DMS114 treated with DMSO at 0.1 percent for 48 hours (cell line): ENCODE data around the gene COPA.

Experiments used
- DNase-seq: peaks from one replicate; lab custom pipeline; 2025; ENCODE audit not compliant: unreplicated experiment; lab: John Stamatoyannopoulos, UW

The COPA gene

GRCh38 chr1:160363010-160363409 is 20.0 kb upstream of the COPA start:
- no peak for DNase-seq

DNA sequence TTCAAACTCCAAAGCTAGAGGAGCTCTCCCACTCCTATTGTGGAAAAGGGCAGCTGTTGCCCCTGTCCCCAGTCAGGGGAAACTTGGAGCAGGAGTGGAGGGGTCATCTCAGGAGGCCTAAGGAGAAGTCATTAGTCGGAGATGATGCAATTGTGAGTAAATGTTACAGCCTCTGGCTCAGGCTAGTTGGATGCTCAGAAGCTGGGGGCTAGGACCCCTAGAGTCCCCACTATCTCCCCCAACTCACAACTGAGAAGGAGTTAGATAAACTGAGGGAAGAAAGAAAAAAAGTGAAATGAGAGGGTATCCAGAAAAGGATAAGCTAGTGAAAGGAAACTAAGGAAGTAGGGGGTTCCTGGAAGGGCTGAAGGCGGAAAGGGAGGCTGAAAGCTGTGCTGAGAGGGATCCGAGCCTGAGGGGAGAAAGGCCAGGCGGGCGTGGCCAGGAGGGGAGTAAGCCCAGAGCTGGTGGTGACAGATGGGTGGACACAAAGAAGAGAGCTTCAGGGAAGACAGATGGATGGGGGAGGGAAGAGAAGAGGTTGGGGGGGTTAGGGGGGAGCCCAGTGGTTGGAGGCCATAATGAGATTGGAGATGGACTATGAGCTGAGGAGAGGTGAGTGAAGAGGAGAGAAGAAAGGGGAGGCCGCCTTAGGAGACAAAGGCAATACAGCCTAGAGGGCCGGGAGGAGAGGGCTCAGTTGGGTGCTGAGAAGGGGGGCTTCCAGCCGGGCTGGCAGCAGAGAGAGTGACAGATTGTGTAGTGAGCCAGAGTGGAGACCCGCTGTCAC is 19.3 kb upstream of the COPA start:
- DNase-seq = no peak

DNA sequence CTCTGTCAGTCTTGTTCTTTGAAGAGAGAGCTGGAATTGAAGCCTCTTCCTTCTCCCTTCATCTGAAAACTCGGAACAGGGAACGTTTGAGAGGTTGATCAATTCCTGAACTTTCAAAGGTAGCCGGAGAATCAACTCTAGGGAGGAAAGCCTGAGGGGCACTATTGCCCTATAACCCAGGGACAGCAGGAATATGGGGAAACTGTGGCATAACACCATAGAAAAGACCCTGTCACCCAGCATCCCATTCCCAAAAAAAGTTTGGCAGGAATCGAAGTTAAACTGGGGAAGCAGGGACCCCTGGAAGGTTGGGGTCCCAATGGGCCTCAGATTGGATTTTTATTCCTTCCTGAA is 18.7 kb upstream of the COPA start:
- DNase-seq = no peak

DNA sequence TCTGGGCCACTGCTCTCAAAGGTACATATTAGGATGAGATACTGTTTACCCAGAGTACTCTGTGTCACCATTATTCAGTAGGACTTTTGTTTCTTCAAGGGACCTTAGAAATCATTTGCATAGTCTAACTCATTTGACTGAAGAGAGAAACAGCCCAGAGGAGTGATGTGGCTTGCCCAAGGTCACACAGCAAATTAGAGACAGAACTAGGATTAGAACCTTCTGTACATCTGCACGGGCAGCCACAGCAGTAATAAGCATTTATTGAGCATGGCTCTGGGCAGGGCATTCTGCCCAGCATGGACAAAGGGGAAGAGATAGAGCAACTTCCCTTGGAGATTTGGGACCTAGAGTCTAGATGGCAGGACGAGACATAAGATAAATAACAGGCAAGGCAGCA is 18.1 kb upstream of the COPA start:
- DNase-seq = no peak

- no peak for DNase-seq
Observed at GRCh38 chr1:160360227-160360695, 17.2 kb upstream of the COPA start.

DNA sequence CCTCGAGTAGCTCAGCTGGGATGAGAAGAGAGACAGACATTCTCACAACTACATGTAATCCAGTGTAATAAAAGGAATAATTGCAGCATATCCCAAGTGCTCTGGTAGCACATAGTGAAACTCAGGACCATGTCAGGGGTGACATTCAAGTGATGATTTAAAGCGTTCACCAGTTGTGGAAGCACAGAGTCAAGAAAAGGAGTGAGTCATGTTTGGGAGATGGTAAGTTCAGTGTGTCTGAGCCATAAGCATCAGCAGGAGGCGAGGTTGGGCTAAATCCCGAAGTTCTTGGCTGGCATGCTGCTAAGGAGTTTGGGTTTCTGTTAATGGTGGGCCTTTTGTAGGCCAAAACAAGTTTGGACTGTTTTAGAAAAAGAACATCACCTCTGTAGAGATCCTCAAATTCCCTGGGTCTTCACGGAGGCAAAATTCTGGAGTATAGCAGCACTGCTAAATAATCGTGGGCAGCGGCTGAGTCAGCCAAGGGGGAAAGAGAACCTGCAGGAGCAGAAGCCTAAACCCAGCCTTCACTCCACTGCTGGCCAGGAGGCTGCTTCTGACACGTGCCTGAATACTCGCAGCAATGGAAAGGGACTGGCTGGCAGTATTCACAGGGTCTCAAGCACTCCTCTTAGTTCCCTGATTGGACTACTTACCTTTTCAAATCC is 16.6 kb upstream of the COPA start:
- no peak for DNase-seq

- DNase-seq = no peak
Observed at GRCh38 chr1:160358073-160358472, 15.0 kb upstream of the COPA start.

DNA sequence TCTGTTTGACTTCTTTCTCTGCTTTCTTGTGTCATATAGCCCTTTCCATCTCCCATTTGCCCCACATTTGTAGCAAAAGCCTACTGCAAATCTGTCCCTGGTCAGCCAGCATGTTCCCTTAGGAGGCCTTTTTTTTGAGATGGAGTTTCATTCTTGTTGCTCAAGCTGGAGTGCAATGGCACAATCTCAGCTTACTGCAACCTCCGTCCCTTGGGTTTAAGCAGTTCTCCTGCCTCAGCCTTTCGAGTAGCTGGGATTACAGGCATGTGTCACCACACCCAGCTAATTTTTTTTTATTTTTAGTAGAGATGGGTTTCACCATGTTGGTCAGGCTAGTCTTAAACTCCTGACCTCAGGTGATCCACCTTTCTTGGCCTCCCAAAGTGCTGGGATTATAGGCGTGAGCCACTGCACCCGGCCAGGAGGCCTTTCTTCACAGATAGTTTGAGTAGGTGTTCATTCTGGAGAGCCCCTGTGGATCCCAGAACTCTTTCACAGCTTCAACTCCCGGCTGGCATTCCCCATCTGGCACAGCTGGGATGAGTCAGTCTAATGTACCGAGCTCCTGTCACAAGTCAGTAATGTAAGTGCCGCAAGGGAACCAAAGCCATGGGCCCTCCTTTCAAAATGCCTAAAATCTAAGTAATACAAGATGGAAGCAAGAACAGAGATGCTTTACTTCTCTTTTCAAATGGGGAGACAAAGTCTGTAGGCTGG is 14.4 kb upstream of the COPA start:
- no peak for DNase-seq

GRCh38 chr1:160354388-160354985 is 11.4 kb upstream of the COPA start:
- peak; percentile 18 for DNase-seq

DNA sequence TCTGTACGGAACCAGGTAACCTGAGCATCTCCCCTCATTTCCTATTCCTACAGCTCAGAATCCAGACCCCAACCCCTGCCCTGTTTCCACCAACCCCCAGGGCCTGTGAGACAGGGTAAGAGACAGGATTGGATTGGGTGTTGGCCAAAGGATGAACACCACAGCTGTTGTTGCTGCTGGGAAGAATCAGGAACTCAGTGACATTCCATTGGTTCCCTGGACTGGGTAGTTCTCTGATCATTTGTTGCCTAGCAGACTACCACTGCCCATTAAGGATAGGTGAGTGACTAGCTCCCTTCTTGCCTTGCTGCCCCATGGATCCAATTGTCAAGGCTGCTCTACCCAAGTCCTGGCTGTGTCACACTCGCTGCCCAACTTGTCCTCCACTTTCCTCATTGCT is 10.2 kb upstream of the COPA start:
- DNase-seq = no peak

- no peak for DNase-seq
Observed at GRCh38 chr1:160352555-160352954, 9.5 kb upstream of the COPA start.

DNA sequence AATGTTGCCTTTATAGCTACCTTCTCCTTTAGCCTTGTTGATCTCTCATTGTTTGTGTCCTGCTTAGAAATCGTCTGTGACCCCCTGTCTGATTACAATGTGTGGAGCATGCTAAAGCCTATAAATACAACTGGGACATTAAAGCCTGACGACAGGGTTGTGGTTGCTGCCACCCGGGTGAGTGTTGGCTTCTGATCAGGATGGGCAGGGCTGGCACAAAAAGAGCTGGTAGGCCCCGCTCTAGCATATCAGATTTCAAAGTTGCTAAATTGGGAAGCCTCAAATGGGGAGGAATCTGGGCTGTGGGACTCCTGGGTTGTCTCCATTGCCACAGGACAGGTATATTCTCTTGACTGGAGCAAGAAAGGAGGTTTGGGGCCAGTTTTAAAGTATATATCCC is 8.6 kb upstream of the COPA start:
- DNase-seq = no peak

DNA sequence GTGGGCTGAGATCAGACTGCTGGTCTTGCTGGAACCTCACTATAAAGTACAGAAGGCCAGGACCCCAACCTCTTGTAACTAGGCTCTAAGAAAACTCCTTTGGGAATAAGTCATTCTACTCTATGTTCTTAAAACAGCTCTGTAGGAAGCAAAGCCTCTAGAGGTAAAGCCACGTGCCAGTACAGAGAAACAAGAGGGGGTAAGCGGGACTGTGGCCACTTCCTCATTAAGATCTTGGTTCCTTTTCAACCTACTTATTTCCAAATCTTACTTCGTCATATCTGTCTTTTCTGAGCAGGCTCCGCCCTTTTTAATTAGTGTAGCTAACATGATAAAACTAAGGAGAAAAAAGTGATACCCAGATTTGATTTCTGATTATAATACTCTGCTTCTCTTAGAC is 3.9 kb upstream of the COPA start:
- DNase-seq = no peak

- no peak for DNase-seq
Observed at GRCh38 chr1:160346463-160346862, 3.4 kb upstream of the COPA start.

GRCh38 chr1:160344936-160345335 is 1.9 kb upstream of the COPA start:
- DNase-seq = no peak

DNA sequence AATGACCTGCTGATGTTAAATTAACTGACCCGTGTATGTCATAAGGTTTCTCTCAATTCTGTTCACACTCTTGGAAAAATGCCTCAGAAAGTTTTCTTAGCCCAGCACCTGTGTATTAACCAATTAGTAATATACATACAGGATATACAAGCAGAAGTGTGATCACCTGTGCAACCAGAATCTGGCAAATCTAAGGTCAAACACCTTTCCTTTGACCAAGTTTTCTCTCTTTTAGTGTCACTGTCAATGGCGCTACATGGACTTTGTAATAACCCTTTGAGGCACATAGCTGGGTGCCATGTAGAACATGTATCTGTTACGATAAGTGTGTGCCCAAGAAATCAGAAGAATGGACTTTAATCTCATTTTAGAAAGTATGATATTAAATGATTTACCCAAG is 1.2 kb upstream of the COPA start:
- no peak for DNase-seq

DNA sequence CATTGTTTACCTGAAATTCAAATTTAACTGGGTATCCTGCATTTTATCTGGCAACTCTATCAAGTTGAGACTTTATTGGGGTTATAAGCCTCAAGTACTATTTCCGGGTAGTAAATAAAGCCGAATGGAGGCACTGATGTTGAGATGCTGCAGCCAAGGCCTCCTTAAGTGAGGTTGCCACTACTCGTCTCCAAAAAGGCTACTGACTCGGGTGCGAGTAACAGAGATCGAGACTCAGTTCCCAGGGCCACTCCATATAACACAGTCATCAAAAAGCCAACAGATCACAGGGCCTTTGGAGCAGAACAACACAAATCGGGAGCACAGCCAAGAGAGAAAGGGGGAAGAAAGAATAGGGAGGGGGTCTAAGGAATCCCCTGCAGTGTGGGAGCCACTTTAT is 524 bp downstream of the COPA start:
- no peak for DNase-seq

- DNase-seq = no peak
Observed at GRCh38 chr1:160340866-160341265, 2.2 kb downstream of the COPA start.

- DNase-seq = no peak
Observed at GRCh38 chr1:160340146-160340545, 2.9 kb downstream of the COPA start.

DNA sequence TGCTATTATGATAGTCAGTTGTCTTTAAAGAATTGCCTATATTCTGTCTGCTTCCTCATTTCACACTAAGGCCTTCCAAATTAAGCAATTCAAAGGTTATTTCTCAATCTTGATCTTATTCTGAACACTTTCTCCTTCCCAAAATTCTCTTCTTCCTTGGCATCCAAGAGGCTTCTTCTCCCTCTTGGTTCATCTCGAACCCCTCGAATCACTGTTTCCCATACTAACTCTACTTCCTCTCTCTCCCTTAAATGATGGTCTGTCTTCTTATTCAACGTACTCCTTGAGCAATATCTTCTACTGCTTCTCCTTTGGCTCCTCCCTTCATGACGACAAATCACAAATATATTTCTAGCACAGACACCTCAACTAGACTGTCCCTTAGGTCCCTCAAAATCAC is 4.5 kb downstream of the COPA start:
- DNase-seq = no peak

GRCh38 chr1:160332516-160332915 is 10.5 kb downstream of the COPA start:
- no peak for DNase-seq

GRCh38 chr1:160330119-160330518 is 12.9 kb downstream of the COPA start:
- no peak for DNase-seq
